GM21786 (cell line): ENCODE data around the gene PEMT.

Experiments
- ATAC-seq: cut with Tn5 transposase; IDR thresholded peaks from one replicate; pipeline ENCODE4 v1.9.1; 2021; ENCODE audit not compliant: unreplicated experiment

Gene PEMT

DNA sequence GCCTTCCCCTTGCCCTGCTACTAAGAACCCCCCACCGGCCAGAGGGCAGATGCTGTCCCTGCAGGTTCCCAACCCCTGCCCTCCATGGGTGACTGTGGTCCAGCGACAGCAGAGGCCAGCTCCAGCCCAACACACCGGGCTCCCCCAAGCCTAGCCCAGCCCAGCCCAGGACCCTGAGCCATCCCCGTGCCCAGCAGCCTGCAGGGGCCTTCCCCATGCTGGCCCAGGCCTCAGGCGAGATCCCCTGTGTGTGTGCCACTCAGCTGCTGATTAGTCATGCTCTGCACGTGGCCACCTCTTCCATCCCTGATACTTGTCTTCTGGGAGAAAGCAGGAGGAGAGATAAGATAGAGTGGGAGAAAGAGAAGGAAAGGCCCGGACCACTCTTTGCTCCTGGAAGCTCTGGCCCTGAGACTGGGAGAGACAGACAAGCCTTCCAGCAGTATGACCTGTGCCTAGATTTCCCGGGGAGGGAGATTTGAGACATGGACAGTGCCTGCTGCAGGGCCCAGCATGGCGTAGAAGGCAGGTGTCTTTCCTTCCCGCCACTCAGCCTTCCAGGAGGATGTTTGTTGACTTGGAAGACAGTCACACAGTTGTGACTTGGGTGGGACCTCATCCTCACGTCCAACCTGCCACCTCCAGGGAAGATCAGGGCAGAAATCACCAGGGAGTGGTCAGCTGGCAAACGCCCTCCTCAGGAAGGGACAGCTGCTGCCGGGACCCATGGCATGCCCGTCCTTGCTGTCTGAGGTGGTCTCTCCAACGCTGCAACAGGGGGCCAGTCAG is 54.0 kb downstream of the PEMT start:
- ATAC-seq: no peak

DNA sequence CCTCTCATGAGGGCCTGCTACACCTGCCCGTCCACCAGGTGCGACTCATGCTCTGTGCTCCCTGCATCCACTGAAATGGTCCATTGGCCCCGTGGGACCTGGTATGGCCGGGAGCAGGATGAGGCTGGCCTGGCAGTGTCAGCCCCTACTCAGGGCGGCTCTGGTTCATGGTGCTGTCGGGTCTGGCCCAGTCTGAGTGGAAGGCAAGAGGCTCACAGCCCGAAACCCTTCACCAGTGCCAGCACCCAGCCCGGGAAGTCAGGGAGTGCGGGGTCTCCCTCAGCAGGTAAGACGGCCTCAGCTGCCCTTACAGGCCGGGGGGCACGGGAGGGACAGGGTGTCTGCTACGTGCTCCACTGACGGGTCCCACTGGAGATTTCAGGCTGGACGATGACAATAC is 54.8 kb downstream of the PEMT start:
- ATAC-seq: no peak

DNA sequence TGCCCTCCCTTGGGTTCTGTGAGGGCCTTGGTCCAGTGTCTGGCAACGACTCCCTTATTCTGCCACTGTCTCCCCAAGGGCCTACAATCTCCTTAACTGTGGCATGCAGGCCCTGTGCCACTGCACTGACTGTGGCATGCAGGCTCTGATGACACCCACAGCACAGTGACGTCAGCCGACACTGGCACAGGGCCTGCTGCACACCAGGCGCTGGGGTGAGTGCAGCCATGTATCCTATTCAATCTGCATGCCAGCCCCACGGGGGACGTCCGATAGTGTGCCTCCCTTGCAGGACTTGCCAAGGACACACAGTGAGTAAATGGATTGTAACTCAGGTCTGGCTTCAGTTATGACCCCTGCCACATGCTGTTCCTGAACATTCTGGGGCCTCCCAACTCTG is 55.6 kb downstream of the PEMT start:
- ATAC-seq: no peak

DNA sequence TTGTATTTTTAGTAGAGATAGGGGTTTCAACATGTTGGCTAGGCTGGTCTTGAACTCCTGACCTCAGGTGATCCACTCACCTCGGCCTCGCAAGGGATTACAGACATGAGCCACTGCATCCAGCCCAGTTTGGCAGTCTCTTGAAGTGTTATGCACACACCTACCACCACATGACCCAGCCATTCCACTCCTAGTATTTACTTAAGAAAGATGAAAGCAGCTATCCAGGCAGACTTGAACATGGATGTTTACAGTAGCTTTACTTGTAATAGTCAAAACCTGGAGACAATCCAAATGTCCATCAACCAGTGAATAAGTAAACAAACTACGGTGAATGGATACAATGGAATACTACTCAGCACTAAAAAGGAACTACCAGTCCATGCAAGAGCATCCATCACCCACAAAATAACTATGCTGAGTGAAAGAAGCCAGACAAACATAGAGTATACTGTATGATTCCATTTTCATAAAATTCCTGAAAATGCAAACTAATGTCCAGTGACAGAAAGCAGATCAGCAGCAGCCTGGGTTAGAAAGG is 57.5 kb downstream of the PEMT start:
- ATAC-seq: no peak

DNA sequence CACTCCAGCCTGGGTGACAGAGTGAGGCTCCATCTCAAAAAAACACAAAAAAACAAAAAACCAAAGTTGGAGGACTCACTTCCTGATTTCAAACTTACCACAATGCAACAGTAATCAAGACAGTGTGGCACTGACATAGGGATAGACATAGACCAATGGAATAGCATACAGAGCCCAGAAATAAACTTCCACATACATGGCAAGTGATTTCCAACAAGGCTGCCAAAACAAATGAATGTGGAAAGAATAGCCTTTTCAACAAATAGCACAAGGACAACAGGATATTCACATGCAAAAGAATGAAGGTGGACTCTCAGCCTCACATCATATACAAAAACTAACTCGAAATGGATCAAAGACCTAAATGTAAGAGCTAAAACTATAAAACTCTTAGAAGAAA is 58.5 kb downstream of the PEMT start:
- no peak for ATAC-seq

DNA sequence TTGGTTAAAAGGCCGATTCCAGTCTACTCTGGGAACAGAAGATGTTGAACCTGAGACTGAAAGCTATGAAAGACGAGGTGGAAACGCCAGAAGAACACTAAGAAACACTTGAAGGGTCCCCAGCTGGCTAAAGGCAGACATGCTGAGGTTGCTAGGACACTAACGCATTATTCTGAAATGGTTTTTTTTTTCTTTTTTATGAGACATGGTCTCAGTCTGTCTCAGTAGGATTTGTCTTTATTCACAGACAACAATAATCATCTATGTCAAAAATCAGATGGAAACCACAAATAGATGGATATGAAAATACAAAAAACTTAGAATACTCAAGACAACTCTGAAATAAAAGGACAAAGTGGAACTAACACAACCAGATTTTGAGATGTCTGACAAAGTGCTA is 60.4 kb downstream of the PEMT start:
- no peak for ATAC-seq

DNA sequence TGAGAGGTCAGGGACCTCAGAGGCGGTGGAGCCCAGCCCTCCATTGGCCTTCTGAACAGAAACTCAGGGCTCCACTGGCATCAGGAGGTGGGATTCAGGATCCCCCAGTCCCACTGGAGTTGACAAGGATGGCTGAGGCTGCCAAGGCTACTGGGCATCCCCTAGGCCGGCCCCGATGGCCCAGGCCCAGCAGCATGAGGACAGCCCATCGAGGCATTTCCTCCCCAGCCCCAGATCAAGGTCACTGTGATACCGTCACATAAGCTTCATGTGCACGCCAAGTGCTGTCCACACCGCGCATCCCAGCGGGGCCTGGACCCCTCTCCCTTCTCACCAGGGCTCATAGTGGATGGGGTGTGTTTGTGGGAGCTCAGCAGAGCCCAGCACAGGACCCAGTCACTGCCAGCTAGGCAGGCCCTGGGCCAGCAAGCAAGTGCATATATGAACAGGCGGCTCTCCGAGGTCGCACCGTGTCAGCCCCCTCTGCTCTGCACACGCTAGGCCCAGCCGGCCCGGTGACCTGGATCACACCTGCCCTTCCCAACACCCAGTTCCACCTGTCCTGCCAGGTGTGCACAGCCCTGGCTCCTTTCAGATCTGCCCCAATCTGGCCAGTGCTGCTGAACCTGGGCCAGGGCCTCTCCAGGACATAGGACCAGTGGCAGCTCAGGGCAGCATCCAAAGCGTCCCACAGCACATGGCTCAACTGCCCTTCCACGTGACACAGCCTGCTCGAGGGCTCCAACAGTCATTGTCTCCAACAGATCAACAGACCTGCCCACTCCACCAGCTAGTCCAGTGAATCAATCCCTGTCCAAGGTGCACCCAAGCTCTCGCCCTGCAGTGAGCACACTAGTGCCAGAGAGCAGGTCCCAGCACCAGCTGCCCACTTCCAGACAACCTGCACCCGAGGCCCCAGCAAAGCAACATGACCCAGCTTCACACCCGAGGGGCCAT is 62.5 kb downstream of the PEMT start:
- no peak for ATAC-seq

DNA sequence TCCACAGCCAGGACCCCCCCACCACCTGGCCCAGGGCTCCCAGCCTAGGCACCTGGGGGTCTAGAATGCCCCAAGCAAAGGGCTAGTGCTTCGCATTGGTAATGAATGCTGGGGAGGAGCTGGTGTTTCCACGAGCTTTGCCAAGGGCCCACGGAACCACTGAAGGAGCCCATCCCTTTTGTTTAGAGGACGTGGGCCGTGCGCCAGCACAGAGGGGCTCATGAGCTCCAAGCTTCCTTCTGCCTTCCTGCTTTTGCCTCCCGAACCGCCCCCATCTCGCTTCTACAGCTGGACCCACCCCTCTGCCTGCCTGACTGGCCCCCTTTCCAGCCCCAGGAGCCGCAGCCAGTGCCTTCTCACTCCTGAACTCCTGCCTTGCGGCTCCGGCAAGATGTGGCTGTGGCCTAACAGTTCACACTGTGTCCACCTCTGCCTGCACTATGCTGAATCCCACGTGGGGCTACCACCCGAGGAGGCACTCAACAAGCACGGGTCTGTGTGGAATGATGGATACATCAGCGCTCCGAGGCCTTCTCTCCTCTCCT is 63.5 kb downstream of the PEMT start:
- no peak for ATAC-seq

DNA sequence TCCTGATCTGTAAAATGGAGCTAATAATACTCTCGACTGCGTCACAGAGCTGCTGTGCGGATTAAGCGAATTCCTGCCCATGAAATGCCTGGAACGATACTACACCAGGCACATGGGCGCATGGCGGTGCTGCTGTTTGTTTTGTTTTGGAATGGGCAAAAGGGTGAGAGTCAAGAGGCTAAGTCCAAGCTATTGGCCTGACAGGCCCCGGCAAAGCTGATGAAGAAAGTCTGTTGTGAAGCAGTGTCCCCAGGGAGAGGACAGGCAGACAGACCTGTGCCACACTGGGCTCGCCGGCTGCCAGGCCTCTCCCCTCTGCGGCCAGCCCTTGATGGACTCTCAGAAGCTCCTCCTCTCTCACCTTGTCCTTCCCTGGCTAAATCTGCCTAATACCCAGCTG is 64.0 kb downstream of the PEMT start:
- no peak for ATAC-seq

DNA sequence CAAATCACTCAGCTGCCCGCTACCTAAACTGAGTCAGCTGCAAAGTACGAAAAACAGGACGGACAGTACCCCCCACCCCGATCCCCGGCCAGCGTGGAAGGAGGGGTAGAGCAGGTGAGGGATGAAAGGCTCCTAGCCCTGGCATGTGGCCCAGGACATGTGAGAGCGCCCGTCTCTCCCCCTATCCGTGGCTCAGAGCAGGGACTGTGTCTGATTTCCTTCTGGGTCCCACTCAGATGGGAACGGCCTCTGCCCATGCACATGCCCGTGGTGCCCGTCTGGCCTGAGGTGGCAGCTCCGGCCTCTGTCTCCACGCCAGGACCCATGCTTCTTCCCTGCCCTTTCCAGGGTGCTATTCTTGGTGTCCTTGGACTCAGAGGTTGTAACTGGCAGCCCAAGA is 65.1 kb downstream of the PEMT start:
- ATAC-seq: no peak

DNA sequence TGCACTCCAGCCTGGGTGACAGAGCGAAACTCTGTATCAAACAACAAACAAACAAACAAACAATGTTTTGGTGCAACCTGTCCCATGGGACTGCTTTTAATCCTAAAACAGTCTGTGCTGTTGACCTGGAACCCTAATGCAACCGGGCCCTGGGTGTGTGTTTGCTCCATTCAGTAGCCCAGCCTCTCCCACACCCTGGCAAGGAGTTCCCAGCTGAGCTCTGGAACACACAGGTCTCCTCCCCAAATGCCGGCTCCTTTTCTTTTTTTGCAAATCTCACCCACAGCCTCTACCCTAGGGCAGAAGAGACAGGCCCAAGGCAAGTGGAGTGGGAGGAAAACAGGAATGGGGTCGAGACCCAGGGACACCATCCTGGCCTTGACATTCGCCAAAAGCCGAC is 65.6 kb downstream of the PEMT start:
- no peak for ATAC-seq

DNA sequence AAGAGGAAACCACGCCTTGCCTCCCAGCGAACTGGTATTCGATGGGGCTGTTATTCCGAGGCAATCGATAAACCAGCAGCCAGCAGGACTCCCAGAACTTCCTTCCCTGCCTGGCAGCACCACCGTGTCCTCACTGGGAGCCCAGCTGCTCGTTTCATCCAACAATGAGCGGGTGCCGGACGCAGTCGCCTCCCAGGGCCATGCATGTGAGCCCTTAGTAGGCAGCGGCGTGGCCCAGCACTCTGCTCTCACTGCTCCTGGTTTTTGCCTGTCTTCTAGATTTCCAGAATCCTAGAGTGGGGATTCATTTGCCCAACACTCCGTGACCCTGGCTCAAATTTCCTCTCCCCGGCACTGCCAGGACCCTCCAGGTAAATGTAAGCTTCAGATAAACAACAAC is 66.2 kb downstream of the PEMT start:
- ATAC-seq: no peak

DNA sequence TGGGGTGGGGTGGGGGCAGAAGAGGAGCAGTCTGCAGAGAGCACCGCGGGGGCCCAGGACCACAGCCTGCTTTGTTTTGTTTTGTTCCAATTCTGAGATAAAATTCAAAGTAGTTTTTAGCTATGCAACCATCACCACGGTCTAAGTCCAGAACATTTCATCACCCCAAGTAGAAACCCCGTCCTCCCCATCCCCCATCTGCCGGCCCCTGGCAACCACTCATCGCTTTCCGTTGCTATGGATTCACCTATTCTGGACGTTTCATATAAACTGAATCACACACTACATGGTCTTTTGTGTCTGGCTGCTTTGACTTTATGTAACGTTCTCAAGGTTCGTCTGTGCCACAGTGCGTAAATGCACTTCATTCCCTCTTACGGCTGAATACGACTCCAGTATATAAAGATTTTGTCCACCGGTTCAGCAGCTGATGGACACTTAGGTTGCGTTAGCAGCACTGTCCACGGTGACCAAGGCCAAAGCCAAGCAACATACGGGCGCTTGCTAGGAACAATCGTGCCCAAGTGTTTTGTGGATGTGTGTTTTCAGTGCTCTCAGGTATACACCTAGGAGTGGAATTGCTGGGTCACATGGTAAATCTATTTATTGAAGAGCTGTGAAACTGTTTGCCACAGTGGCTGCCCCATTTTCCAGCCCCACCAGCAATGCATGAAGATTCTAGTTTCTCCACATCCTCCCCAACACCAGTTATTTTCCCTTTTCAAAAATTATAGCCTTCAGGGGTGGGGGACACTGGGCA is 67.6 kb downstream of the PEMT start:
- ATAC-seq: no peak

DNA sequence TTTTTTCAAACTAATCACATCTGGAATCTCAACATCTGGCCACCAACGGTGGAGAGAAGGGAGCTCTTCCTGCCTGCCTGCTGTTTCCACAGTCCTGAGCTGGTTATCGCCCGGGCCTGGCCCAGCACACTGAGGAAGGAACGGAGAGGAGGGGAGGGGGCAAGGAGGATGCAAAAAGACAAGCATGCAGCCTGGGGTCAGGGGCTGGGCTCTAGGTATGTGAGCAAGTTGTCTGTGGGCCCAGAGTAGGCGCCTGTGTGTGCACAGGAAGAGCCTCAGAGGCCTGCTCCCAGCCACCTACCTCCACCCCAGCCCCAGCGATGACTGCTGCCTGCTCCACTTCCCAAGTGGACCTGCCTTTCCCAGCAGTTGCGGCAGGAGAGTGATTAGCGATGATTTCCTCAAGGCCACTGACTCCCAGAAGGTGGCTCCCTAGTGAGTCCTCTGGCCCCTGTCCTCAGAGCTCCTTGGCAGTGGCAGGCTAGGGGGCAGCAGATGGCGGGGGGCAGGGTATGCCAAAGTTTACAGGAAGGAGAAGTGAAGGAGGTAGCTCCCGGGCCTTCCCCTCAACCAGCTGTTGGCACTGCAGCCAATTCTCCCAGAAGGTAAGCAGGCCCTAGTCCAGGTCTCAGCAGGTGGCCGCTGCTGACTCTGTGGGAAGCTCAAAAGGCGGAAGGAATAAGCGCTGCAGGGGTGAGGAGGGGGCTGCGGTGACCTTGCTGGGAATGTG is 68.3 kb downstream of the PEMT start:
- no peak for ATAC-seq

DNA sequence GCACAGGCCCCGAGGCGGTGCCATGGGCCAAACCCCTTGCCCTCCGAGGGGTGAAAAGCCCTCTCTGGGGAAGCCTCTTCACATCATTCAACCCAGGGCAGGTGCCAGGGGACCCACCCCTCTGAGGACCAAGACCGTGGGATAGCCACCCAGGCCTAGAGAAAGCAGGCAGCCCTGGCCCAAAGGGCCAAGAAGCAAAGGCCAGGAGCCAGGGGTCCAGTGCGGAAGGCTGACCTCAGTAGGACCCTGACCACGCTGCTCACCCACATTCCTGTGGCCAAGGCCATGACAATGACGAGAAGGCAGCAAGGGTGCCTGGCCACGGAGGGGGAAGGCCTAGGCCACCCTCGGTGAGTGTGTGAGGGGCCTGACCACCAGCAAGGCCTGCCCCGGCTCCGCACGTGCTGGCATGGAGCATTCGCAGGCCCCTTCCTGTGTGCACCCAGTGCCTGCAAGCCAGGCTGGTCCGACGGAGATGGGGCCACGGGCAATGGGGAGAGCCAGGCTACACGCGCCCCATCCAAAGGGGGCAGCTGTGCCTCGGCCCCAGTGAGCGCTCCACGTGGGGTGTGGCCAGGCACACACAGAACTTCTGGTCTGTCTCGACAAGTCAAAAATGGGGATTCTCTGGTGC is 70.8 kb downstream of the PEMT start:
- ATAC-seq: no peak

DNA sequence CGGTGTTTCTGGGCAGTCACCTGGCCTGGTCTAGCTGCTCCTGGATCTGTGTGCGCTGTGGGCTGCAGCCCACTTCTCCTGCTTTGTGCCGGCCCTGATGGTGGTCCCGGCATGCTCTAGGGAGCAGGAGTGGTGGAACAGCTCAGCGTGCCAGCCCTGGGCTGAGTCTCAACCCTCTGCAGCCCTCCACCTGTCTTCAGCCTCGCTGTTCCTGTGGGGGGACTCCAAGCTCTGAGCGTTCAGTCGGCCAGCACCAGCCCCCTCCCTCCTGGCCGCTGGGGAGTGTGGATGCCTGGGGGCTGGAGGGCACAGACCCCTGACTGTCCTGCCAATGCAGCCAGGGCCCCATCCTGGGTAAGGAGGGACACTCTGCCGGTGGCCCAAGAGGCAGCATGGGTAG is 71.6 kb downstream of the PEMT start:
- no peak for ATAC-seq

DNA sequence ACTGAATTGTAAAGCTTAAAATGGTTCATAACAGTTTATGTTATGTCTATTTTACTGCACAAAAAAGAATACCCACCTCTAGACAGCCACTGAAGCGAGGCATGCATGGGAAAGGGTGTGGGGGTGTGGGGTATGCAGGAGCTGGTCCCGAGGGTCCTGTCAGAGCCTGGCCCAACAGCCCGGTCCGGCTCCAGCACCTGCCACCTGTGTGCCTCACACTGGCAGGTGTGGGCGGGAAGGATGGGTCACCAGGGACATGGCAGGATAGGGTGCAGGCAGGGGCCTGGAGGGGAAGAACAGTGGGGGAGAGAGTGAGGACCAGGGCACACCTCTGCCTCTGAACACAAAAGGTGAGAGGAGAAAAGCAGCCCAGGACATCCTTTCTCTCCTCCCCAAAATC is 72.6 kb downstream of the PEMT start:
- ATAC-seq: no peak

DNA sequence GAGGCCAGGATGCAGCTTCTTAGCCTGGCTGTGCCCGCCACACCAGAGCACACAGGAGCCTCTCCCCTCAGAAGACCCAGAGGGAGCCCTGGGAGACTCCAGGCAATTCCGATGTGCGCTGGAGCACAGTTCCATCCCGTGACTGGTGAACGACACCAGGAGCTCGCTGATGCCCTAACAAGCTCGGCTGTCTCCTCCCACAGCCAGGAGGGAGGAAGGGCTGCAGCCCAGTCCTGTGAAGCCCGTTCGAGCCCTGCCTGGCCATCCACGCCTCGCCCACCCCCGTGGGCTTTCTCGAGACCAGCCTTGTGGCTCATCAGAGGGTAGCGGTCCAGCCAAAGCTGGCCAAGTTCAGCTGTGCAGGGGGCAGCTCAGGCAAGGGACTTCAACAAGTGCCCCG is 73.5 kb downstream of the PEMT start:
- ATAC-seq: no peak

DNA sequence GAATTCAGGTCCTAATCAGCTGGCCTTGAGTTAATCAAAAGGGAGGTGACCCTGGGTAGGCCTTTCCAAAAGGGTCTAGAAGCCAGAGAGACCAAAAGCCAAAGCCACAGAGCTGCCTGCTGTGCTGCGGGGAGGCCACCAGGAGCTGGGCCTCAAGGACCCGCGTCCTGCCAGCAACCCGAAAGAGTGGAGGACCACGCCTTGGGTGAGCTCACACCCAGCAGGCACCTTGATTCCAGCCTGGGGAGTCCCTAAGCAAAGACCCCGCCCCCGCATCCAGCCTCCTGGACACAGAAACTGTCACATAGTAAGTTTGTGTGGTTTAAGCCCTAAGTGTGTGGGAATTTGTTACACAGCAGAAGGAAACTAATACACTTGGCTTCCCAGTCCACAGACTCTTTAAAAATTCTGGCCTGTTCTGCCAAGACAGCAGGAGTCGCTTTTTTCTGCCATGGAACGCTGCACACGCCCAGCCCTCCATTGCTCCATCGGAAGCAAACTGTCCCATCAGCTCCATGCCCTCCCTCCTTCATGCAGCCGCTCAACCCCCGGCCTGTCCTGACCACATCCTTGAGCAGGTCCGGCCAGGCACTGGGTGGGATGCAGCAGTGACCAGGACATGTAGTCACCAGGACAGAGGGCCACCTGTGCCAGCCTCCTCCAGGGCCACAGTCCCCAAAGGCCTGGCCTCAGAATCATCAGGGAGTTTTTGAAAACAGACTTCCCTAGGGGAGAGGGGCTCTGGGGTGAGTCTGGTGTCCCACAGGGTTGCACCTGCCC is 74.4 kb downstream of the PEMT start:
- no peak for ATAC-seq
